GM12873 (cell line): ENCODE data around the gene MAP3K4.

Experiments used
- TF ChIP-seq, protein P1 (sequence below): IDR thresholded peaks from 2 replicates; pipeline ENCODE4 v1.5.1; 2012; ENCODE audit warnings: low read depth, mild to moderate bottlenecking, moderate library complexity, low read length, control low read depth; ENCODE audit not compliant: insufficient read depth; ENCODE audit errors: missing control alignments

MAP3K4 gene

DNA sequence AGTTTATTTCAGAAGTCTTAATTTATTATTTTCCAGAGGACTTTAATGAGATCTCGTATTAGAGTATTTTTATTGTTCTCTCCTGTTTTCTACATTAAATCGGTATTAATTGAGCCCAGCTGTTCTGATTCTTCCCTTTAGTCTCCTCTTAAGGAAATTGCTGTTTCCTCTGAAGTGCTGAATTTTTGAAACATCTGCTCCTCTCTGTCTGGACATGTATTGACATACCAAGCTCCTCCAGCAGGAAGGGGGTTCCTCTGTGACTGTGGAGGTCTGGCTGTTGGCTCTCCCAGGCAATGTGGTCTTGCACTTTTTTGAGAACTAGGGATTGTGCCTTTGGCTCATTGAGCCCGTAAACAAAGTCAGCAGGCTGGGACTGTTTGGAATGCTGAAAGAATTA is 74.9 kb downstream of the MAP3K4 start:
- TF ChIP-seq, protein P1, sequence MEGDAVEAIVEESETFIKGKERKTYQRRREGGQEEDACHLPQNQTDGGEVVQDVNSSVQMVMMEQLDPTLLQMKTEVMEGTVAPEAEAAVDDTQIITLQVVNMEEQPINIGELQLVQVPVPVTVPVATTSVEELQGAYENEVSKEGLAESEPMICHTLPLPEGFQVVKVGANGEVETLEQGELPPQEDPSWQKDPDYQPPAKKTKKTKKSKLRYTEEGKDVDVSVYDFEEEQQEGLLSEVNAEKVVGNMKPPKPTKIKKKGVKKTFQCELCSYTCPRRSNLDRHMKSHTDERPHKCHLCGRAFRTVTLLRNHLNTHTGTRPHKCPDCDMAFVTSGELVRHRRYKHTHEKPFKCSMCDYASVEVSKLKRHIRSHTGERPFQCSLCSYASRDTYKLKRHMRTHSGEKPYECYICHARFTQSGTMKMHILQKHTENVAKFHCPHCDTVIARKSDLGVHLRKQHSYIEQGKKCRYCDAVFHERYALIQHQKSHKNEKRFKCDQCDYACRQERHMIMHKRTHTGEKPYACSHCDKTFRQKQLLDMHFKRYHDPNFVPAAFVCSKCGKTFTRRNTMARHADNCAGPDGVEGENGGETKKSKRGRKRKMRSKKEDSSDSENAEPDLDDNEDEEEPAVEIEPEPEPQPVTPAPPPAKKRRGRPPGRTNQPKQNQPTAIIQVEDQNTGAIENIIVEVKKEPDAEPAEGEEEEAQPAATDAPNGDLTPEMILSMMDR, result no peak

- TF ChIP-seq, protein P1, result no peak
Measured at GRCh38 chr6:161067749-161068148, 76.2 kb downstream of the MAP3K4 start.

DNA sequence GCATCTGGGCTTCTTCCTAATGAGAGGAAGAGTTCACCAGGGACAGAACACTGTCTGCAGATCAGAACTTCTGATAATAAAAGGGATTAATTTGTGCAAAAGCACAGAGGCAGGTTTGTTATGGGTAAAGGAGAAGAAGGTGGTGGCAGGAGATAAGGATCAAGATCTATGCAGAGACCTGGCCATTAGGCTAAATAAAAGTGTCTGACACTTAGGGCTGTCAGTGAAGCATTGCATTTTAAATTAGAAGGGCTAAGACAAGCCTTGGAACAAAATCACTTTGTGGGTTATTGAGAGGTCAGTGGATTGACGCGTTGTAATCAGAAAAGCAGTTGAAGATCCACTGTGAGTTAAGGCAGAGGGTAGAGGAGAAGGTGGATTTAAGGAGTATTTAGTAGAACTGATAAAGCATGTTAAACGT is 76.8 kb downstream of the MAP3K4 start:
- TF ChIP-seq, protein P1, result no peak

- TF ChIP-seq, protein P1, result no peak
Measured at GRCh38 chr6:161073930-161074329, 82.4 kb downstream of the MAP3K4 start.

DNA sequence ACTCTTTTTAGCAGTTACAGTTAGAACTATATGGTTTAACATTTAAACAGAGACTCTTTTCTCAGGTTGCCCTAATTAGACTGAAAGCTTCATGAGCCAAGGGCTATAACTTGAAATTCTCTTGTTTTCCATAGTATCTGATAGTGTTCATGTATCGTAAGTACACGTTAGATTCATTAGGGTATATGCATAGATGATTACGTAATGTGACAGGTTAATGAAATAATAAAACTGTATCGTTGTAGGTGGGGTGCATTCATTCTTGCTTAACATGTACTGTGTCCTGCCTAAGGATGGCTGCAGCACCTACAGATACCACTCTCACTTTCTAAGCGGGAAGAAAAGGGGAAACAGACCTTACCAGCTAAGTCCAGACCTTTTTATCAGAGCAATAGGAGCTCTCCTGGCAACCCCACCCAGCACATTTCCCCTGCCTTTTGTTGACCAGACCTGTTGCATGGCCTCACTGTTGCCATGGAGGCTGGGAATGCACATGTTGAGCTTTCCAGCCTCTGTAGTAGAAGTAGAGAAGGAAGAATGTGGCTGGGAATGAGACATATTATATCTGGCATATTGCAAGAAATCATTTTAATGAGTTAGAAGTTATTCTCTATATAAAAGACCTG is 83.0 kb downstream of the MAP3K4 start:
- TF ChIP-seq, protein P1, result no peak

- TF ChIP-seq, protein P1, result no peak
Measured at GRCh38 chr6:161076181-161076677, 84.7 kb downstream of the MAP3K4 start.

DNA sequence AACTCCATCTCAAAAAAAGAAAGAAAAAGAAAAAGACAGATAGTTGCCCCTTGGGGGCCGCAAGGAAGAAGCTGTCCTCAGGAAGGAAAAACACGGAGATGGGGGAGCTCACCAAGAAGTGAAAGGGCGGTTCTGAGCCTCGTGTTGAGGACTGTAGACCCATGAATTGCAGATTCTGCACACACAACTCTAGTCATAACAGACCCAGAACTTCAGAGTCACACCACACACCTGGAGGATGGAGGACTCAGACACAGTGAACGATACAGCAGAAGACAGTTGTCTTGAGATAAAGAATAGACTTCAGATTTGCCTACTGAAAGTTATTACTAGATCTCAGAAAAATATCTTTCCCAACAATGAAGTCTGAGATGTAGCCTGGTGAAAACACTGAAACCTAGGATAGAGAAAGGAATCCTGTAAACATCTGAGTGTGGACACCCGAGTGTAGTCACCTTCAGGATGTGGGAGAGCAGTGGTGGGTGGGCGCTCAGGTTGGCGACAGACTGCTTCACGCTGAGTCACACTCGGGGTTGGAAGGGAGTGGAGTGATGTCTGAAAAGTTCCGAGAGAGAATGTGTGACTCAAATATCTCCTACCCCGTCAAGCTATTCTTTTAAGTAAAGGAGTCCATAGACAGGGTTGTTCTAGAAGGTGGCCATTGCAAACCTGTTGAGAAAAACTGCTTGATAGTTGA is 88.1 kb downstream of the MAP3K4 start:
- TF ChIP-seq, protein P1, result no peak
